ENCODE measurements around the gene GUCA1A. TPM values are rescaled to one million over a fixed set of nuclear protein-coding genes. Genes with fewer than 3 reads are reported as not detected.

GUCA1A gene
- total RNA-seq, 1 donor from 2014 or later = not detected

DNA sequence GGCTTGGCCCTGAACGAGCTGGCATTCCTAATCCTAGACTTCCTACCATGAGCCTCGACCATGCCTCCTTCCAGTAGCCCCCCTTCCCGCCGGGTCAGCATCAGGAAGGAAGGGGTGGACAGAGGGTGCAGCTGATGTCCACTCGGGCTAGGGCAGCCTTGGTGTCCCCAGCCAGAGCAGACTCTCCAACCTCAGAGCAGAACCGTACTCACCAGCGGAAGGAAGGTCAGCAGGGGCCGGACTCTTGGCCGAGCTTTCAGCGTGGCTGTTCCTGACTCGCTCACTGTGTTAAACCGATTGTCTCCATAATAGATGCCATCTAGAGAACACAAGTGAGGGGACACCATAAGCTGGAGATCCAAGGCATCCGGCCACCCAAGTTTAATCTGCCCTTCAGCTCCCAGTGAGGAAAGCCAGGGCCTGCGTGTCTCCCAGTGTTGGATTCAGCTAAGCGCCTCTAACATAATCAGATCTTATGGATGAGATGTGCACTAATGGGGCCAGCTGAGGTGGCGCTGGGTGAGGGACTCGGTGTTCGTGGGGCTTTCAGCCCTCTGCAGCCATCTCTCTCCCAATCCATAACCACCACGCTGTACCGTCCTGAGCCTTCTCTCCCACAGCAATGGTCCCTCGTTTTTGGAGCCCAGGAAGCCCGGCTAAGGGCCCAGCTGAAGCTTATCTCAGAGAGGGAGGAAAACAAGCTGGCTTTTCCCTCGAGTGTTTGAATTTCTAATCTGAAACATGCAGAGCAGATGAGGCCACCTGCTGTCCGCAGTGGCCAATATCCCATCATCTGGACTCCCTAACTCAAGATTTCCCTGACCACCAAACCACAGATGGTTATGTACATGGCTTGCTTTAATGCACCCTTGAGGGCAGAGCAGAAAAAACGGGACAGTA is 44.5 kb upstream of the GUCA1A start:
- peaks cover 13% of the 10 kb centered on the region for H3K4me1 ChIP-seq
- TF ChIP-seq, protein P1, sequence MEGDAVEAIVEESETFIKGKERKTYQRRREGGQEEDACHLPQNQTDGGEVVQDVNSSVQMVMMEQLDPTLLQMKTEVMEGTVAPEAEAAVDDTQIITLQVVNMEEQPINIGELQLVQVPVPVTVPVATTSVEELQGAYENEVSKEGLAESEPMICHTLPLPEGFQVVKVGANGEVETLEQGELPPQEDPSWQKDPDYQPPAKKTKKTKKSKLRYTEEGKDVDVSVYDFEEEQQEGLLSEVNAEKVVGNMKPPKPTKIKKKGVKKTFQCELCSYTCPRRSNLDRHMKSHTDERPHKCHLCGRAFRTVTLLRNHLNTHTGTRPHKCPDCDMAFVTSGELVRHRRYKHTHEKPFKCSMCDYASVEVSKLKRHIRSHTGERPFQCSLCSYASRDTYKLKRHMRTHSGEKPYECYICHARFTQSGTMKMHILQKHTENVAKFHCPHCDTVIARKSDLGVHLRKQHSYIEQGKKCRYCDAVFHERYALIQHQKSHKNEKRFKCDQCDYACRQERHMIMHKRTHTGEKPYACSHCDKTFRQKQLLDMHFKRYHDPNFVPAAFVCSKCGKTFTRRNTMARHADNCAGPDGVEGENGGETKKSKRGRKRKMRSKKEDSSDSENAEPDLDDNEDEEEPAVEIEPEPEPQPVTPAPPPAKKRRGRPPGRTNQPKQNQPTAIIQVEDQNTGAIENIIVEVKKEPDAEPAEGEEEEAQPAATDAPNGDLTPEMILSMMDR (IDR thresholded peaks at IDR 0.05) = no peak
- TF ChIP-seq POLR2AphosphoS5 (IDR thresholded peaks at IDR 0.05; ENCODE audit: insufficient read depth in 1 of 2, low read depth in 1 of 2) (no peak), POLR2A (IDR thresholded peaks at IDR 0.05) (no peak)

DNA sequence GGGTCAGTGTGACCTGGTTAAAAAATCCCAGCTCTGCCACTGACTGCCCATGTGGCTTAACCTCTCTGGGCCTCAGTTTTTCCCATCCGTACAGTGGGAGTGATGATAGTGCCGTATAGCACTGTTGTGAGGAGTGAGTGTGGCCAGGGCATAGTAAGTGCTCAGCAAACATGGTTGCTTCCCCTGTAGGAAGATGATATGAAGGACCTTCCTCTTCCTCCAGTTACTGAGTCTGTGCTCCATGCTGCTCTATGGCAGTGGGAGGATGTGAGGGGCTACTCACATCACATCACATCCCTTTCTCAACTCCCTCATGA is 43.8 kb upstream of the GUCA1A start:
- H3K4me1 ChIP-seq = peaks cover 7% of the 10 kb centered on the region
- no peak for TF ChIP-seq POLR2AphosphoS5 (IDR thresholded peaks at IDR 0.05; ENCODE audit: insufficient read depth in 1 of 2, low read depth in 1 of 2)
- TF ChIP-seq, protein P1 (IDR thresholded peaks at IDR 0.05) = no peak
- TF ChIP-seq POLR2A (IDR thresholded peaks at IDR 0.05) = no peak
- no peak overlapping the region for H3K4me3 ChIP-seq
- intact Hi-C loops (cut with DNase I) = no loop called here
- H3K27ac ChIP-seq = no peak overlapping the region
- DNase-seq (ENCODE audit: extremely low spot score in 2 of 2) = no peak
- H3K36me3 ChIP-seq = no peaks in the 10 kb centered on the region
- no peaks in the 10 kb centered on the region for H3K27me3 ChIP-seq
- H3K9me3 ChIP-seq = no peaks in the 10 kb centered on the region

More for the DNA sequence above, 44.5 kb upstream of the GUCA1A start:
- H3K4me3 ChIP-seq = no peak overlapping the region
- DNase-seq (ENCODE audit: extremely low spot score in 2 of 2) = no peak
- no peaks in the 10 kb centered on the region for H3K9me3 ChIP-seq
- intact Hi-C loops (cut with DNase I) = no loop called here
- no peaks in the 10 kb centered on the region for H3K36me3 ChIP-seq
- H3K27ac ChIP-seq = no peak overlapping the region
- no peaks in the 10 kb centered on the region for H3K27me3 ChIP-seq

DNA sequence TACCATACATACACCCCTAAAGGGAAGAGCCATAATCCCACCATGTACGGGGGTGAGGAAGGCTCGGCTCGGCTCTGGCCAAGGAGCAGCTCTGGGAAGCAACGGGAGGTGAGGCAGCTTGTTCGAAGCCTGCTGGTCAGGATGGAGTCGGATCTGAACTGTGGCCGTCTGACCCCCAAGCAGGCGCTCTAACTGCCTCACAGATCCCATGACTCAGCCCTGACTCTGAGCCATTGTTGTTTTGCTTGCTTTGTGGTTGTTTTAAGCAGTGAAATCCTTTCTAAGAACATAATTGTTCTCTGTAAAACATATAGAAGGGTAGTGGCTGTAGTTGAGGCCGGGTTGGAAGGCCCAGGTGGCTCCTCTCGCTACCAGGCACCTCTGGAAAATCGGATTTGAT is 41.6 kb upstream of the GUCA1A start:
- H3K27me3 ChIP-seq = no peaks in the 10 kb centered on the region
- H3K27ac ChIP-seq = no peak overlapping the region
- DNase-seq (ENCODE audit: extremely low spot score in 2 of 2) = no peak
- no peaks in the 10 kb centered on the region for H3K9me3 ChIP-seq
- H3K36me3 ChIP-seq = no peaks in the 10 kb centered on the region
- TF ChIP-seq POLR2A (IDR thresholded peaks at IDR 0.05) (no peak), POLR2AphosphoS5 (IDR thresholded peaks at IDR 0.05; ENCODE audit: insufficient read depth in 1 of 2, low read depth in 1 of 2) (no peak)
- TF ChIP-seq, protein P1 (IDR thresholded peaks at IDR 0.05) = no peak
- no peaks in the 10 kb centered on the region for H3K4me1 ChIP-seq
- no peak overlapping the region for H3K4me3 ChIP-seq
- intact Hi-C loops (cut with DNase I) = no loop called here

DNA sequence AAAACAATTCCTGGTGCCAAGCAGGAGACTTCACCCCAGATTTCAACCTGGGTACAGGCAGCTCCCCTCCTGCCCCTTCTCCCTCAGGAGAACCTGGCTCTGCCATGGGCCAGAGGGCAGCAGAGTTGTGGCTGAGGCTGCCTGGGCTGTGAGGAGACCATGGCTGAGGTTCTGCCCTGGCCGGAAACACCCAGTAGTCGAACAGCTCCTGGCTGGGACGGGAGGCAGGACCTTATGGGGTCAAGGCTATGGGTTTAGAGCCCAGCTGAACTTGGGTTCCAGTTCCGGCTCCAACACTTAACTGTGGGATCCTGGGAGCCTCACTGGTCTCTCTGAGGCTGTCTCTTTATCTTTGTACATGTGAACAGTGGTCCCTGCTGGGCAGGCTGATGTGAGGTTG is 39.2 kb upstream of the GUCA1A start:
- TF ChIP-seq POLR2A (IDR thresholded peaks at IDR 0.05) = no peak
- TF ChIP-seq, protein P1 (IDR thresholded peaks at IDR 0.05) = no peak
- TF ChIP-seq POLR2AphosphoS5 (IDR thresholded peaks at IDR 0.05; ENCODE audit: insufficient read depth in 1 of 2, low read depth in 1 of 2) = no peak
- Histone ChIP-seq H3K4me3 (no peak overlapping the region), H3K9me3 (no peaks in the 10 kb centered on the region), H3K27me3 (no peaks in the 10 kb centered on the region), H3K4me1 (peaks cover 8% of the 10 kb centered on the region), H3K36me3 (no peaks in the 10 kb centered on the region), H3K27ac (no peak overlapping the region)
- intact Hi-C loops (cut with DNase I) = no loop called here
- no peak for DNase-seq (ENCODE audit: extremely low spot score in 2 of 2)

DNA sequence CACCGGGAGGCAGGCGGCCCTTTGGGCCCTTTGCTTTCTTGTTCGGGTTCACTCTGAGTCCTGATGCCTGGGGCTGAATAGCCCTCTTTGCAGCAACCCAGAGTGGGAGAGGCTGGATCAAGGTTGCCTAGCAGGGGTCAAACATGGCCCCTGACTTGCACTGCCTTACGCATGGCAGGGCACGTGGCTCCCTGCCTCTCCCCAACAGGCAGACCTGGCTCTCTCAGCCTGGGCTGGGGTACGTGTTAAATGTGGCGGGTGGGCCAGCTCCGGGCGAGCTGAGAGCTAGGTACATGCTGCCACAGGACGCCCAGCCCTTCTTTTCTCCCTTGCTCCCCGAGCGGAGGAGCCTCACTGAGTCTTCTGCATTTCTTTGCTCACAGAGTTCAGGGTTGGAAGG is 38.0 kb upstream of the GUCA1A start:
- peaks cover 20% of the 10 kb centered on the region for H3K4me1 ChIP-seq
- intact Hi-C loops (cut with DNase I) = no loop called here
- H3K36me3 ChIP-seq = no peaks in the 10 kb centered on the region

More for the DNA sequence above, 38.0 kb upstream of the GUCA1A start:
- H3K27ac ChIP-seq = no peak overlapping the region
- no peaks in the 10 kb centered on the region for H3K27me3 ChIP-seq
- no peak for DNase-seq (ENCODE audit: extremely low spot score in 2 of 2)
- TF ChIP-seq POLR2AphosphoS5 (IDR thresholded peaks at IDR 0.05; ENCODE audit: insufficient read depth in 1 of 2, low read depth in 1 of 2) = no peak
- TF ChIP-seq POLR2A (IDR thresholded peaks at IDR 0.05) = no peak
- TF ChIP-seq, protein P1 (IDR thresholded peaks at IDR 0.05) = no peak
- no peak overlapping the region for H3K4me3 ChIP-seq
- no peaks in the 10 kb centered on the region for H3K9me3 ChIP-seq

Measured in vagina (tissue), 2 donors.